ENCODE data around the gene HLA-A. TPM values are rescaled to one million over a fixed set of nuclear protein-coding genes. Genes with fewer than 3 reads are reported as not detected.

Gene HLA-A
- total and polyA plus RNA-seq, 2 experiments from 2014 or later, result 170 to 203 TPM

DNA sequence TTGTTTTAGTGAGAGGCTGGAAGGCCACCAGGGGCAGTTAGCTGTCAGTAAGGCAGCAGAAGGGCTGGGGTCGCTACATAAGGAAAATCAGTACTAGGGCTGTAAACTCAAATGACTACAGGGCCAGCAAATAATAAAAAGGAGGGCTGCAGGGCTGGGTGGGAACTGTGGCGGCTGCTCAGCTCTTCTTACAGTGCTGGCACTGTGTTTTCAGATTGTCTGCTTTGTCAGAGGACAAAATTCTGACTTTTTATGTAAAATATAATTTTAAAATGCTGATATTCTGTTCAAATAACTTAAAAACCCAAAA, 23.2 kb downstream of the HLA-A start (continued):
- TF ChIP-seq, protein P1, sequence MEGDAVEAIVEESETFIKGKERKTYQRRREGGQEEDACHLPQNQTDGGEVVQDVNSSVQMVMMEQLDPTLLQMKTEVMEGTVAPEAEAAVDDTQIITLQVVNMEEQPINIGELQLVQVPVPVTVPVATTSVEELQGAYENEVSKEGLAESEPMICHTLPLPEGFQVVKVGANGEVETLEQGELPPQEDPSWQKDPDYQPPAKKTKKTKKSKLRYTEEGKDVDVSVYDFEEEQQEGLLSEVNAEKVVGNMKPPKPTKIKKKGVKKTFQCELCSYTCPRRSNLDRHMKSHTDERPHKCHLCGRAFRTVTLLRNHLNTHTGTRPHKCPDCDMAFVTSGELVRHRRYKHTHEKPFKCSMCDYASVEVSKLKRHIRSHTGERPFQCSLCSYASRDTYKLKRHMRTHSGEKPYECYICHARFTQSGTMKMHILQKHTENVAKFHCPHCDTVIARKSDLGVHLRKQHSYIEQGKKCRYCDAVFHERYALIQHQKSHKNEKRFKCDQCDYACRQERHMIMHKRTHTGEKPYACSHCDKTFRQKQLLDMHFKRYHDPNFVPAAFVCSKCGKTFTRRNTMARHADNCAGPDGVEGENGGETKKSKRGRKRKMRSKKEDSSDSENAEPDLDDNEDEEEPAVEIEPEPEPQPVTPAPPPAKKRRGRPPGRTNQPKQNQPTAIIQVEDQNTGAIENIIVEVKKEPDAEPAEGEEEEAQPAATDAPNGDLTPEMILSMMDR (conservative IDR thresholded peaks at IDR 0.05; ENCODE audit: low read depth in 2 of 2), result no peak
- TF ChIP-seq ZNF331 (CRISPR knock-in tag; IDR thresholded peaks at IDR 0.05; ENCODE audit: low read depth) (no peak), POLR2AphosphoS5 (IDR thresholded peaks at IDR 0.05; ENCODE audit: low read depth) (no peak), EZH2 (IDR thresholded peaks at IDR 0.05; ENCODE audit: low read depth, unreplicated experiment) (no peak)

DNA sequence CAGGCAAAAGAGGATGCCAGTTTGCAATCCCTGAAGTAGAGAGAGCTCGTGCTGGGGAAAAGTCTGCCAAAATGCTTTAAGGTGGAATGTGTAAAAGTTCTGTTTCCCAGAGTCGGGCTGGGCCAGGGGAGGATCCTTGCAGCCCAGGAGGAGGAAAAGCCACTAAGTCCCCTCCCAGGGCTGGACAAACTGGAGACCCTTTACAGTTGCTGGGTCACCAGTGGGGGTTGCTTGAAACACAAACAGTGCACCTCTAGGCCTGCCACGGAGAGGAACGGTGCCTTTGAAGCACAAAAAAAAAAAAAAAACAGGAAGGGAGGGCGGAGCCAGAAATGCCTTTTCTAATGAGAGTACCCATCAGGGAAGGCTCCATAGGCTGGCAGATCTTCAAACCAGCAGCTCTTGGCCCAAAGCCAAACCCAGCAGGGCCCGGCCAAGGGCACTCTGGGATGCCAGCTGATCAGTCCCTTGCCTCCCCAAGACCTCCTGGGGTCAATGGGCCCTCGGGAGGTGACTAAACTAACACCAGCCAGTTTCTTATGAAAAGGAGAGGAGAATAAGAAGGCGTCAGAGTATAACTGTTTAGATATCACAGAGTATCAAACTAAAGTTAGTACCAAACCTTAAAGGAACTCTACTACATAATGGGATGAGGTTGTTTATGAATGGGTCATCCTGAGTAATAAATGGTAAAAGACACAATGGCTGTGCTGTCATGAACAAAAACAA, 23.7 kb downstream of the HLA-A start:
- peaks cover 53% of the 10 kb centered on the region for H3K4me1 Mint-ChIP-seq
- H3K4me3 Mint-ChIP-seq, result peak overlapping the region; percentile 75

More for the DNA sequence above, 23.7 kb downstream of the HLA-A start:
- Mint-ChIP-seq H3K27me3 (ENCODE audit: insufficient read depth, low read depth, poor library complexity) (peaks cover 7% of the 10 kb centered on the region), H3K27ac (peak overlapping the region; percentile 98), H3K36me3 (ENCODE audit: low read depth) (no peaks in the 10 kb centered on the region; the same call in 2 of the 3 replicates), H3K9me3 (no peaks in the 10 kb centered on the region; the same call in 2 of the 3 replicates)
- Histone ChIP-seq H3K36me3 (ENCODE audit: insufficient read depth) (no peaks in the 10 kb centered on the region), H2AFZ (no peak overlapping the region), H3K4me2 (peak overlapping the region; percentile 72), H3K4me3 (peak overlapping the region; percentile 50), H3F3A (replicated peaks; ENCODE audit: low read depth) (peaks cover 4% of the 10 kb centered on the region; the same call in 1 of the 2 replicates), H3K27ac (ENCODE audit: low read depth) (peak overlapping the region; percentile 94), H3K9me2 (ENCODE audit: insufficient read depth) (no peaks in the 10 kb centered on the region), H3K79me2 (replicated peaks; ENCODE audit: insufficient read depth) (no peaks in the 10 kb centered on the region), H4K20me1 (replicated peaks; ENCODE audit: insufficient read depth) (no peaks in the 10 kb centered on the region), H3K4me1 (ENCODE audit: insufficient read depth) (peaks cover 37% of the 10 kb centered on the region), H3K27me3 (ENCODE audit: insufficient read depth) (no peaks in the 10 kb centered on the region)
- ATAC-seq (peak; percentile 46), DNase-seq (ENCODE audit: low spot score) (peak; percentile 52)
- TF ChIP-seq, protein P2, sequence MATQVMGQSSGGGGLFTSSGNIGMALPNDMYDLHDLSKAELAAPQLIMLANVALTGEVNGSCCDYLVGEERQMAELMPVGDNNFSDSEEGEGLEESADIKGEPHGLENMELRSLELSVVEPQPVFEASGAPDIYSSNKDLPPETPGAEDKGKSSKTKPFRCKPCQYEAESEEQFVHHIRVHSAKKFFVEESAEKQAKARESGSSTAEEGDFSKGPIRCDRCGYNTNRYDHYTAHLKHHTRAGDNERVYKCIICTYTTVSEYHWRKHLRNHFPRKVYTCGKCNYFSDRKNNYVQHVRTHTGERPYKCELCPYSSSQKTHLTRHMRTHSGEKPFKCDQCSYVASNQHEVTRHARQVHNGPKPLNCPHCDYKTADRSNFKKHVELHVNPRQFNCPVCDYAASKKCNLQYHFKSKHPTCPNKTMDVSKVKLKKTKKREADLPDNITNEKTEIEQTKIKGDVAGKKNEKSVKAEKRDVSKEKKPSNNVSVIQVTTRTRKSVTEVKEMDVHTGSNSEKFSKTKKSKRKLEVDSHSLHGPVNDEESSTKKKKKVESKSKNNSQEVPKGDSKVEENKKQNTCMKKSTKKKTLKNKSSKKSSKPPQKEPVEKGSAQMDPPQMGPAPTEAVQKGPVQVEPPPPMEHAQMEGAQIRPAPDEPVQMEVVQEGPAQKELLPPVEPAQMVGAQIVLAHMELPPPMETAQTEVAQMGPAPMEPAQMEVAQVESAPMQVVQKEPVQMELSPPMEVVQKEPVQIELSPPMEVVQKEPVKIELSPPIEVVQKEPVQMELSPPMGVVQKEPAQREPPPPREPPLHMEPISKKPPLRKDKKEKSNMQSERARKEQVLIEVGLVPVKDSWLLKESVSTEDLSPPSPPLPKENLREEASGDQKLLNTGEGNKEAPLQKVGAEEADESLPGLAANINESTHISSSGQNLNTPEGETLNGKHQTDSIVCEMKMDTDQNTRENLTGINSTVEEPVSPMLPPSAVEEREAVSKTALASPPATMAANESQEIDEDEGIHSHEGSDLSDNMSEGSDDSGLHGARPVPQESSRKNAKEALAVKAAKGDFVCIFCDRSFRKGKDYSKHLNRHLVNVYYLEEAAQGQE (IDR thresholded peaks at IDR 0.05; ENCODE audit: unreplicated experiment), result no peak
- TF ChIP-seq, protein P3, sequence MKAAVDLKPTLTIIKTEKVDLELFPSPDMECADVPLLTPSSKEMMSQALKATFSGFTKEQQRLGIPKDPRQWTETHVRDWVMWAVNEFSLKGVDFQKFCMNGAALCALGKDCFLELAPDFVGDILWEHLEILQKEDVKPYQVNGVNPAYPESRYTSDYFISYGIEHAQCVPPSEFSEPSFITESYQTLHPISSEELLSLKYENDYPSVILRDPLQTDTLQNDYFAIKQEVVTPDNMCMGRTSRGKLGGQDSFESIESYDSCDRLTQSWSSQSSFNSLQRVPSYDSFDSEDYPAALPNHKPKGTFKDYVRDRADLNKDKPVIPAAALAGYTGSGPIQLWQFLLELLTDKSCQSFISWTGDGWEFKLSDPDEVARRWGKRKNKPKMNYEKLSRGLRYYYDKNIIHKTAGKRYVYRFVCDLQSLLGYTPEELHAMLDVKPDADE (IDR thresholded peaks at IDR 0.05), result no peak
- TF ChIP-seq JUNB (IDR thresholded peaks at IDR 0.05; ENCODE audit: unreplicated experiment) (no peak), POLR2AphosphoS5 (IDR thresholded peaks at IDR 0.05; ENCODE audit: low read depth) (no peak)
